GM21529 (cell line): ENCODE data around the gene HOXD4.

Source experiments
- ATAC-seq: cut with Tn5 transposase; IDR thresholded peaks from one replicate; pipeline ENCODE4 v1.9.1; 2021; ENCODE audit not compliant: unreplicated experiment

HOXD4 gene

GRCh38 chr2:176170602-176171305, 19.4 kb downstream of the HOXD4 start:
- no peak for ATAC-seq

GRCh38 chr2:176171351-176172006, 20.1 kb downstream of the HOXD4 start:
- no peak for ATAC-seq

GRCh38 chr2:176172007-176172894, 20.9 kb downstream of the HOXD4 start:
- ATAC-seq = no peak

GRCh38 chr2:176172895-176173566, 21.7 kb downstream of the HOXD4 start:
- ATAC-seq = no peak

- no peak for ATAC-seq
Observed at GRCh38 chr2:176173567-176174381, 22.4 kb downstream of the HOXD4 start.

- ATAC-seq = no peak
Observed at GRCh38 chr2:176174382-176174823, 23.1 kb downstream of the HOXD4 start.

- no peak for ATAC-seq
Observed at GRCh38 chr2:176174824-176175708, 23.7 kb downstream of the HOXD4 start.

GRCh38 chr2:176175709-176176607, 24.6 kb downstream of the HOXD4 start:
- ATAC-seq = no peak

GRCh38 chr2:176177580-176178037, 26.3 kb downstream of the HOXD4 start:
- no peak for ATAC-seq

- ATAC-seq = no peak
Observed at GRCh38 chr2:176178038-176178756, 26.8 kb downstream of the HOXD4 start.

- no peak for ATAC-seq
Observed at GRCh38 chr2:176178757-176179295, 27.5 kb downstream of the HOXD4 start.

GRCh38 chr2:176181551-176181950, 30.2 kb downstream of the HOXD4 start:
- no peak for ATAC-seq

- ATAC-seq = no peak
Observed at GRCh38 chr2:176182671-176183070, 31.3 kb downstream of the HOXD4 start.

GRCh38 chr2:176184749-176185148, 33.4 kb downstream of the HOXD4 start:
- no peak for ATAC-seq

- ATAC-seq = no peak
Observed at GRCh38 chr2:176186024-176186423, 34.7 kb downstream of the HOXD4 start.

- ATAC-seq = no peak
Observed at GRCh38 chr2:176187200-176187898, 36.0 kb downstream of the HOXD4 start.
